DND-41 (cell line): ENCODE data around the gene DNM3.

Experiments used
- ATAC-seq: fragments of 200-7000 bp; cut with Tn5 transposase; 3 replicates; pipeline ENCODE4 v1.9.1; 2021; ENCODE audit warnings: low read depth; ENCODE audit not compliant: insufficient read depth
- DNase-seq: peaks from one replicate; pipeline ENCODE4 v3.0.0-alpha.2; 2020
- H2AFZ ChIP-seq: 2 replicates; pipeline ENCODE4 v1.6.0; 2012; ENCODE audit warnings: low read depth, low read length
- H3K27ac ChIP-seq: 2 replicates; pipeline ENCODE4 v1.5.1; 2012; ENCODE audit warnings: low read length, inconsistent platforms
- H3K27me3 ChIP-seq: fragments of 200-600 bp; sonication (generic); 2 replicates; pipeline ENCODE4 v1.6.0; 2012; ENCODE audit warnings: low read length, mild to moderate bottlenecking, inconsistent platforms; ENCODE audit not compliant: insufficient read depth, poor library complexity
- H3K36me3 ChIP-seq: 2 replicates; pipeline ENCODE4 v1.5.1; 2012; ENCODE audit warnings: low read length, inconsistent platforms; ENCODE audit not compliant: insufficient read depth
- H3K4me1 ChIP-seq: 2 replicates; pipeline ENCODE4 v1.5.1; 2012; ENCODE audit warnings: mild to moderate bottlenecking, low read length; ENCODE audit not compliant: insufficient read depth
- H3K4me2 ChIP-seq: 2 replicates; pipeline ENCODE4 v1.6.0; 2012; ENCODE audit warnings: mild to moderate bottlenecking, moderate library complexity, low read length, inconsistent platforms; ENCODE audit not compliant: insufficient read depth
- H3K4me3 ChIP-seq, 2 experiments: fragments of 200-600 bp in 1 of 2; shearing (Covaris generic) in 1 of 2; 2 replicates each; pipeline ENCODE4 v1.5.1; 2012 to 2016; ENCODE audit warnings: inconsistent platforms in 2 of 2, low read length in 2 of 2, mild to moderate bottlenecking in 2 of 2, low read depth in 1 of 2, moderate library complexity in 1 of 2
- H3K79me2 ChIP-seq: 2 replicates; pipeline ENCODE4 v1.6.0; 2012; ENCODE audit warnings: low read length, inconsistent platforms; ENCODE audit not compliant: insufficient read depth
- H3K9ac ChIP-seq: 2 replicates; pipeline ENCODE4 v1.6.0; 2012; ENCODE audit warnings: low read depth, mild to moderate bottlenecking, inconsistent platforms, low read length, moderate library complexity
- H3K9me3 ChIP-seq: 2 replicates; pipeline ENCODE4 v1.5.1; 2012; ENCODE audit warnings: low read length, moderate library complexity, mild to moderate bottlenecking, inconsistent platforms; ENCODE audit not compliant: insufficient read depth, severe bottlenecking
- H4K20me1 ChIP-seq: 2 replicates; pipeline ENCODE4 v1.6.0; 2012; ENCODE audit warnings: low read length; ENCODE audit not compliant: insufficient read depth
- EZH2 ChIP-seq: IDR thresholded peaks from 3 replicates; pipeline ENCODE4 v1.6.1; 2012; ENCODE audit warnings: borderline replicate concordance, low read depth, mild to moderate bottlenecking, moderate library complexity, low read length, inconsistent platforms; ENCODE audit not compliant: severe bottlenecking
- TF ChIP-seq, protein P1 (sequence below): IDR thresholded peaks from 2 replicates; pipeline ENCODE4 v1.5.1; 2012; ENCODE audit warnings: borderline replicate concordance, low read length, moderate library complexity, mild to moderate bottlenecking; ENCODE audit not compliant: poor library complexity, severe bottlenecking; ENCODE audit errors: extremely low read depth

Gene DNM3

DNA sequence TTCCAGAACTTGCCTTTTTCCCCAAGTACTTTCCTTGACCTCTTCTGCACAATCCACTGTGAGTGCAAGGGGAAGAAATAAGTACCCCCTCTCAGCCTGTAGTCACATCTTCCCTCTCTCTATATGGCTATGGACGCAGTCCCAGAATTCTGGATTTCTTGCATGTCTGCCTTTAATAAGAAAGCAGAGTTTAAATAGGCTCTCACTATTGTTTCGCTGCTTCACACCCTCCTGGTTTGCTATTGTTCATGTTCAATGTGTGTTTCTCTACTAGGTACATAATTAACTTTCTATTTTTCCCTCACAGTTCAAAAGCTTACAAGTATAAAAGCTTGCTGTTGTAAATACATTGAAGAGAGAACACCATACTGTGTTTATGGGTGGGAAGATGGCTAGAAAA, 397.7 kb downstream of the DNM3 start:
- Histone ChIP-seq H3K27ac (no peak overlapping the region), H3K4me3 (no peak overlapping the region), H3K4me1 (no peaks in the 10 kb centered on the region), H3K9ac (no peak overlapping the region), H2AFZ (no peak overlapping the region), H3K79me2 (no peaks in the 10 kb centered on the region), H3K4me2 (no peak overlapping the region), H3K27me3 (peaks cover 7% of the 10 kb centered on the region), H3K36me3 (no peaks in the 10 kb centered on the region), H3K9me3 (no peaks in the 10 kb centered on the region), H4K20me1 (no peaks in the 10 kb centered on the region)
- ATAC-seq (no peak), DNase-seq (no peak)
- no peak for TF ChIP-seq EZH2
- TF ChIP-seq, protein P1, sequence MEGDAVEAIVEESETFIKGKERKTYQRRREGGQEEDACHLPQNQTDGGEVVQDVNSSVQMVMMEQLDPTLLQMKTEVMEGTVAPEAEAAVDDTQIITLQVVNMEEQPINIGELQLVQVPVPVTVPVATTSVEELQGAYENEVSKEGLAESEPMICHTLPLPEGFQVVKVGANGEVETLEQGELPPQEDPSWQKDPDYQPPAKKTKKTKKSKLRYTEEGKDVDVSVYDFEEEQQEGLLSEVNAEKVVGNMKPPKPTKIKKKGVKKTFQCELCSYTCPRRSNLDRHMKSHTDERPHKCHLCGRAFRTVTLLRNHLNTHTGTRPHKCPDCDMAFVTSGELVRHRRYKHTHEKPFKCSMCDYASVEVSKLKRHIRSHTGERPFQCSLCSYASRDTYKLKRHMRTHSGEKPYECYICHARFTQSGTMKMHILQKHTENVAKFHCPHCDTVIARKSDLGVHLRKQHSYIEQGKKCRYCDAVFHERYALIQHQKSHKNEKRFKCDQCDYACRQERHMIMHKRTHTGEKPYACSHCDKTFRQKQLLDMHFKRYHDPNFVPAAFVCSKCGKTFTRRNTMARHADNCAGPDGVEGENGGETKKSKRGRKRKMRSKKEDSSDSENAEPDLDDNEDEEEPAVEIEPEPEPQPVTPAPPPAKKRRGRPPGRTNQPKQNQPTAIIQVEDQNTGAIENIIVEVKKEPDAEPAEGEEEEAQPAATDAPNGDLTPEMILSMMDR, result no peak

GRCh38 chr1:172239901-172240300, 398.6 kb downstream of the DNM3 start:
- DNase-seq, result no peak
- H3K4me3 ChIP-seq, result no peak overlapping the region
- no peaks in the 10 kb centered on the region for H3K36me3 ChIP-seq
- no peaks in the 10 kb centered on the region for H4K20me1 ChIP-seq
- no peaks in the 10 kb centered on the region for H3K9me3 ChIP-seq
- H2AFZ ChIP-seq, result no peak overlapping the region
- H3K27me3 ChIP-seq, result peaks cover 7% of the 10 kb centered on the region
- no peak overlapping the region for H3K27ac ChIP-seq
- H3K4me1 ChIP-seq, result no peaks in the 10 kb centered on the region
- TF ChIP-seq, protein P1, result no peak
- no peak for TF ChIP-seq EZH2
- no peak overlapping the region for H3K4me2 ChIP-seq
- H3K79me2 ChIP-seq, result no peaks in the 10 kb centered on the region
- no peak overlapping the region for H3K9ac ChIP-seq
- ATAC-seq, result no peak

DNA sequence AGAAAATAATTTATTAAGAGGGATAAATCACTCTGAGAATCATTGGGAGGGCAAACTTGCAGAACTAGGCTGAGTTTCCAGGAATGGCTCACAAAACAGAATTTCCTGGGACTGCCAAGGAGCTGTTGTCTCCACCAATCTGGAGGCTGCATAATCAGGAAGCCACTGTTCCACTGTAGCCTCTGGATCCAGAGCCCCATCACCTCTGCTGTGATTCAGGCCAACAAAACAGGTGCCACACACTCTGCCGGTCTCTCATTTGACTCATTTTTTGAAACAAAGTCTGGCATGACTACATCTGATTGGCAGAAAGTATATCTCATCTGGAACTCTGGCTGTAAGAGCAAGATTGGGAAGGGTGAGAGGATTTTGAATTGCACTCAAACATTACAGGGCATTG, 400.2 kb downstream of the DNM3 start:
- no peak overlapping the region for H2AFZ ChIP-seq
- no peaks in the 10 kb centered on the region for H3K4me1 ChIP-seq
- no peaks in the 10 kb centered on the region for H3K79me2 ChIP-seq
- no peak overlapping the region for H3K27ac ChIP-seq
- no peak for ATAC-seq
- H3K9me3 ChIP-seq, result no peaks in the 10 kb centered on the region
- no peaks in the 10 kb centered on the region for H3K36me3 ChIP-seq
- H3K9ac ChIP-seq, result no peak overlapping the region
- H3K27me3 ChIP-seq, result peaks cover 7% of the 10 kb centered on the region
- no peak overlapping the region for H3K4me3 ChIP-seq
- no peaks in the 10 kb centered on the region for H4K20me1 ChIP-seq
- DNase-seq, result no peak
- no peak overlapping the region for H3K4me2 ChIP-seq
- TF ChIP-seq, protein P1, result no peak
- no peak for TF ChIP-seq EZH2

DNA sequence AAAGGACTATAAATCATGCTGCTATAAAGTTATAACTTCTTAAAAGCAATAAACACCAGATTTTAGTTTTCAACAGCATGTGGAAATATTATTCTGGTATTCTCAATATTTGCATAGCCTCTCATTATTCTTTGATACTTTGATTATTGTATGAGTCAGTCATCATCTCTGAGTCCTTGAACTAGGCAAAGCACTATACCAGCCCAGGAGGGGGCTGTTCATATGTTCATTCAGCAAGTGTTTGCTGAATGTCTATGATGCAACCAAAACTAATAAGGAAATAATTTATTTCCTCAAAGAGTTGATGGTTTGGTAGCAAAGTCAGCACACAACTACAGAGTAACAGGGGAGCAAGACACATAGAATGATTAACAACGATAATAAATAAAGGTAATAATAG, 403.6 kb downstream of the DNM3 start:
- Histone ChIP-seq H4K20me1 (no peaks in the 10 kb centered on the region), H3K4me3 (no peak overlapping the region), H3K79me2 (no peaks in the 10 kb centered on the region), H3K4me2 (no peak overlapping the region), H3K9me3 (no peaks in the 10 kb centered on the region), H3K27me3 (peaks cover 6% of the 10 kb centered on the region), H3K27ac (no peak overlapping the region), H3K9ac (no peak overlapping the region), H3K4me1 (no peaks in the 10 kb centered on the region), H2AFZ (no peak overlapping the region), H3K36me3 (no peaks in the 10 kb centered on the region)
- DNase-seq, result no peak
- no peak for ATAC-seq
- TF ChIP-seq, protein P1, result no peak
- TF ChIP-seq EZH2, result no peak
